HG02943 (cell line): Measurements from ENCODE around the gene ALDH1A3.
A peak's percentile ranks its signal among the peaks of the same experiment; 100 is the strongest.

Experiments
- ATAC-seq: cut with Tn5 transposase; IDR thresholded peaks from one replicate; pipeline ENCODE4 v1.9.1; 2021; ENCODE audit warnings: mild to moderate bottlenecking, low read depth, moderate library complexity; ENCODE audit not compliant: unreplicated experiment

The ALDH1A3 gene

DNA sequence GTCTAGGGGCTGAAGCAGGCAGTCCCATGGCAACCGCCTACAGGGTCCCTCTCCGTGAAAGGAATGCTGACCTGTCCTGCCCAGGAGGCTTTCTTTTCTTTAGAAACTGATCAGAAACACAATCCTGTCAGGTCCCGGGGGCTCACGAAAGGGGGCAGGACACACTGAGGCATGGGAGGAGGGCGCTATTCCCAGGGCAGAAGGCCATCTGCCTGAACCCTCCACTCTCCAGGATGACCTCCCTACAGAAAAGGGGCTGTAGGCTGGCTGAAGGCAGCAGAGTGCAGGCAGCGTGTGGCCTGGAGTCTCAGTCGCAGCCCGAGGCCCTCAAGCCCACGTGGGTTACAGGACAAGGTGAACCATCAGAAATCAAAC lies 21.2 kb downstream of the ALDH1A3 start:
- no peak for ATAC-seq

- no peak for ATAC-seq
These were observed 21.7 kb downstream of the ALDH1A3 start for GRCh38 chr15:100901296-100901695.

- ATAC-seq, result no peak
These were observed 22.2 kb downstream of the ALDH1A3 start for GRCh38 chr15:100901702-100902435.

GRCh38 chr15:100902436-100903167 lies 23.0 kb downstream of the ALDH1A3 start:
- no peak for ATAC-seq

- ATAC-seq, result no peak
These were observed 23.5 kb downstream of the ALDH1A3 start for GRCh38 chr15:100903168-100903554.

DNA sequence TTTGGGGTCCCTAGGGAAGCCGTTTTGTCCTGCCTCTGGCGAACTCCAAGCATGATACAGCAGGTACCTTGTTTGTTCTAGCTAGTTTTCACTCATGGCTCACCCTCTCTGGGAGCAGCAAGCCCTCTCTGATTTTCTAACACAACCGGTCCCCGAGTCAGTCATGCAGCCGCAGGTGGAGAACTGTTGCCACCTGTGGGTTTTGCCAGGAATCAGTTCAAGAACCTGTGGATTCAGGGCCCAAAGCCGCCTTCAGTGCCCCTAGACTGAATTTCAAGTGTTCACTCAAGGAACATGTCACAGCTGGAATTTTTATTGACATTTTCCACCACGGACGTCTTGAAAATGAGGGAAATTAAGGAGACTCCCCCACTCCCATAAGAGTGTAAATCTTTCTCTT lies 26.2 kb downstream of the ALDH1A3 start:
- no peak for ATAC-seq

- no peak for ATAC-seq
These were observed 28.8 kb downstream of the ALDH1A3 start for GRCh38 chr15:100908466-100908865.

DNA sequence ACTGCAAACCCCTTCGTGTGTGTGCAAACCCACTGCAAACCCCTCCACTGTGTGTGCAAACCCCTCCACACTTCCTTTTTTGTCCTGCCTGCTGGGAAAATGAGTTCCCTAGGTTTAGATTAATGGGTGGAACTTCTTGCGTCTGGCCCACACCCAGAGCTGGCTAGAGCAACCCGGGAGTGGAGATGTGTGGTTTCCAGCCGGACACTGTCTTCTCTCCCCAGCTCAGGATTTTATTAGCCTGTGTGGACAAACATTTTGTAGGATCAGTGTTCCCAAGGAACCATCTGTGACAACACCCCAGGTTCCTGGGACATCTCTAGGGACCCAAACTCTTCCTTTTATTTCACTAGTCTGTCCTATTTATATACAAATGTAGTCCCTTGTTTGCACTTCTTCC lies 29.9 kb downstream of the ALDH1A3 start:
- no peak for ATAC-seq

DNA sequence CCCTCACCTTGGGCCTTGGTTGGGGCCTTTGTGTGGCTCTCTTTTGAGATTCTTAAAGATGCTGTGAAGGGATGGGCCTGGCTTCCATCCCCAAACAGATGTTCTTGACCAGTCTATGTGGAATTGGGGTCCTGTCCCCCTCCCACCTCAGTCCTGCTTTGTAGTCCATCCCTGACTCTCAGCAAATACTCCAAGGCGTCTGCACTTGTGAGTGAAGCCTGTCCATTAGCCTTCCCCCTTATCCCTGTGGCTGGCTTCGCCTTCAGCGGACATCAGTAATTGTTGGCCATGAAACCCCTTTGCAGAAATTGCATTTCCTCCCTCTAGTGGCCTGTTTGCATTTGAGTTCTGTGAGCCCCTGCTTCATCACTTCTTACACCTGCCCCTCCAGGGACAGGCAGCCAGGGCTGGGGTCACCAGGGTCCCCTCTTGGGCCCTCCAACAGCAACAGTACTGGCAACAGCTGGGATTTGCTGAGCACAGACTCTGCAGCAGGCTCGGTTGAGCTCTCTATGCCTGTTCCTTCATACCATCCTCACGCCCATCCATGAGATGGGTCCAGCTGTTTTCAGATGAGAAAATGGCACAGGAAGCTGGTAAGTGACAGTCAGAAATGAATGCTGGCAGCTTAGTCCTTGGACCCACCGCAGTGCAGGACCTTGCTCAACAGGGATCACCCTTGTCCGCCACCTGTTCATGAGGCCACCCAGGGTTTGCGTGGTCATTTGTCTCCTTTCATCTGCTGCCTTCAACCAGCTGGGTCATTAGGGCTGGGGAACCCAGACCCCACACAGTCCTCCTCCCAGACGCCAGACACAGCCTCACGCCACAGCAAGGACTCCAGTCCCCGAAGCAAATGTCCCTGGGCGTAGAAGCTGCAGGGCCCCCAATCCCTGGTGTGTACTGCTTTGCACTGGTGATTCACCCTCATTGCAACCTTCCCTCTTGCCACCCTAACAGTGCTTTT lies 30.6 kb downstream of the ALDH1A3 start:
- ATAC-seq, result no peak

DNA sequence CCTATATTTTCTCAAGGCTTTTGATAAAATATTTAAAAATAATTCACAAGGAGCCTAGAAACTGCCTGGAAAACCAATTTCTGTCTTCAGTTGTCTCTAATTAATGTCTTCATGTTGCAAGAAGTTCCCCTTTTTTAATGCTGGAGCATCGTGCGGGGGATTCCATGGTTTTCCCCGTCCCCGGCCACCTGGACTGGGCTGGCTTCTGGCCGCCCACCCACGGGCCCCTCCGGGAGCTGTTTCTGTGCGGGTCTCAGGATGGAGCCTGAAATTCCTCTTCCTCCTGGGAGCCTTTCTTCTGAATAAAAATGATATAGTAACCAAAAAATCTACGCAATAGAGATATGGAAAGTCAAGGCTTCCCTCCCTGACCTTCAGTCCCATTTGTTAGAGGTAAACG lies 31.5 kb downstream of the ALDH1A3 start:
- no peak for ATAC-seq

DNA sequence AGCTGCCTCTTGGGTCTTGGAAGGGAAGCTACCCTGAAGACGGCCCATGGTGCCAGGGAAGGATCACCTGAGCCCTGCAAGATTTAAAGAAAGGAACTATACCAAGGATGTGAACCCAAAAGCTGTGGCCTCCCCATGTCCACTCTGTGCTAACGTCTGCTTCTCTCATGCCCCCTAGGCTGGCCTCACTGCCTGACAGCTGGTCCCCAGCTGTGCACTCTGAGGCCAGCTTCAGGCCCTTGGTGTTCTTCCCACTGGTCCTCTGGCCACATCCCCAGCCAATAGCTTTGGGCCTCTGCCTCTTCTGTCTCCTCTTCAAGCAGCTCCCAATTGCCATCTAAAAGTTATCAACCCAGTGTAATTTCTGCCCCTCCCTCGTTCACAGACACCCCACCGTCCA lies 34.3 kb downstream of the ALDH1A3 start:
- no peak for ATAC-seq

GRCh38 chr15:100914876-100915275 lies 35.2 kb downstream of the ALDH1A3 start:
- ATAC-seq, result no peak

DNA sequence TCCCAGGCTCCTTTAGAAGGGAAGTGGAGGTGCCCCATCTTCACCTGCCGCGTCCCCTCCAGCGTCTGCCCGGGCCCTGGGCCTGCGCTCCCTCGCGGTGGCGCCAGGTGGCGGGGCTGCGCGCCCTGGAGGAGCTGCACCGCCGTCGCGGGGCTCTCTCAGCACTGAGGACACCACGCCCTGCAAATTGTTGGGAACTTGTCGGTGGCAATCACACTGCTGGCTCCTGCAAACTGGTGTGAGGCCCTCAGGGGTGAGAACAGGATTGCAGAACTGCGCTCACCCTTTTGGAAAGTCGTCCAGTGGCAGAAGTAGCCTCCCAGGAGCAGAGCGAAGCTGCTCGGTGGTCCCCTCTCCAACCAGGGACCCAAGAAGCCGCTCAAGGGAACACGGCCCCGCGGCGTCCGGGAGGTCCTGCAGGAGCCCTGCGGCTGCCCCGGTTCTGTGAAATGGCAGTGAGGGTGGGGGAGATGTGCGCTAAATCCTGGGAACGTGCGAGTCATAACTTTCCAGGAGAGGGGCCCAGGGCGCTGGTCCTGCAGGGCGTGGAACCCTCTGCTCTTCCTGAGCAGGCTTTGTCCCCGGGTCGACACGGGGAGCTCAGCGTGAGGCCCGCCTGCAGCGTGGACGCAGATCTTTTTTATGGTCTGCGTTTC lies 38.5 kb downstream of the ALDH1A3 start:
- ATAC-seq, result peak; percentile 56

DNA sequence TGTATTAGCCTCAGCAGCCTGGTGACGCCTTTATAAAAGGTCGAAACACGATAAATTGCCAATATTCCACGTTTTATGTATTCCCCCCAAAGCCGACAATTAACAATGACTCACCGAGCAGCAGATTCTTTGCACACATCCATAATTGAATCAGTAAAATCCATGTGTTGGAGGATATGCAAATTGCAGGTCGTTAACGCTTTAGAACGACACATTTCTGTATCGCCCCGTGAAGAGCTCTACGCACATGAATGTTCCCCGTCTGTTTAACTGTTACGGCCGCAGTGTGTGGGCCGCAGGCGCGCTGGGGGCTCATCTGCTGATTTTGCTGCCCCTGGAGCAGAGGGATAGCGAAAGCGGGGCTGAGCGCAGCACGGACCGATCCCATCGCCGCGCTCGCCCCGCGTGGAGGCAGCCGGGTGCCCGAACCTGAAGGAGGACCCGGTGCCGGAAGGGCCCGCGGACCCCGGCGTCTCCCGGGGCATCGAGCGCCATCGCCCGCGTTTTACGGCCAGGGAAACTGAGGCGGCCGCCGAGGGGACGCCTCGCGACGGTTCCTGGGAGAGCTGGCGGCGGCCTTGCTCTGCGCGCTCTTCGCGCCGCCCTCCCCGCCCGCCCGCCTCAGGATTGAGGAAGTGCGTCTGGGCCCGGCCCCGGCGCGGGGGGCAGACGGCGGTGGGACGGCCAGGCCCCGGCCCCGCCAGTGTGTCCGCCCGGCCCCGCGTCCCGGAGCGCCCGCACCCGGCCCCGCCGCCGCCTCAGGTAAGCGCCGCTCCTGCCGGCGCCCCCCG lies 39.3 kb downstream of the ALDH1A3 start, which contains the start of gene LRRK1:
LRRK1 (plus strand) TSS at position 668 of the 791 bp plus-strand sequence. CDS start 5,276 bp downstream, outside the sequence.
- ATAC-seq, result no peak

DNA sequence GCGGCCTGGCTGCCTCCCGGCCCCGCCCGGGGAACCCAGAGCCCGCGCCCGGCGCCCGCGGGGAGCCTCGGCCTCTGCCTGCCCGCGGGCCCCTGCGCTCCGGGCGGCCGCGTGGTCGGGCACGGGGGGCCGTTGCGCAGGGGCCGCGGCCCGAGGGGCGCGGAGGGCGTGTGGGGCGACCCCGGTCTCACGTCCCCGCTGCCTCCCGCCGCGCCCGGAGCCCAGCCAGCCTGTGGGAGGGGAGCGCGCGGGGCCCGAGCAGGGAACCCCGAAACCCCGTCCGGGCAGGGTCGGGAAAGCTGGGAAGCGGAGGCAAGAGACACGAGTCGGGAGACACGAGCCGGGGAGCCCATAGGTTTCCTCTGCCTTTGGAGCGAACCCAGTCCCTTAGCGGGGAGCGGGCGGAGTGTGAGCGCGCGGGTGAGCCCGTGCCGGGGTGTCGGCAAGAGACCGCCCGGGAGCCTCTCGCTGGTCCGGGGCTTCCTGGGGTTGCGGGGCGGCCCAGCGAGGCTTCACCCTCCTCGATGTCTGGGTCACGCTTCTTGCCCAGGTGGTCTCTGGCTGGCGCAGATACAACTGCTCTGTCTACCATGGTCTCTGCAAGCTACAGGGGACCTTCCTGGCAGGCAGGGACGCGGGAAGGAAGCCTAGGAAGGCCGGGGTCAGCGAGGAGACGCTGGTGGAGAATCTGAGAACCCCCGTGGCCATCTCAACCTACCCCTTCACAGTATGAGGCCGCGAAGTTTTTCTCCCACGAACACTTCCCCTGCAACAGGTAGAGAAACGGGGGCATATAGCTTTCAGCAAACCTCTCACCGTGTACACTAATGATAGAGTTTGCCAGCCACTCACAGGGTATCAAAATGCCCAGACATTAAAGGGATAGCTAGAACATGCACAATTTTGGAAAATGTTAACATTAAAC lies 40.1 kb downstream of the ALDH1A3 start:
- ATAC-seq, result no peak

- ATAC-seq, result no peak
These were observed 41.0 kb downstream of the ALDH1A3 start for GRCh38 chr15:100920516-100921135.

DNA sequence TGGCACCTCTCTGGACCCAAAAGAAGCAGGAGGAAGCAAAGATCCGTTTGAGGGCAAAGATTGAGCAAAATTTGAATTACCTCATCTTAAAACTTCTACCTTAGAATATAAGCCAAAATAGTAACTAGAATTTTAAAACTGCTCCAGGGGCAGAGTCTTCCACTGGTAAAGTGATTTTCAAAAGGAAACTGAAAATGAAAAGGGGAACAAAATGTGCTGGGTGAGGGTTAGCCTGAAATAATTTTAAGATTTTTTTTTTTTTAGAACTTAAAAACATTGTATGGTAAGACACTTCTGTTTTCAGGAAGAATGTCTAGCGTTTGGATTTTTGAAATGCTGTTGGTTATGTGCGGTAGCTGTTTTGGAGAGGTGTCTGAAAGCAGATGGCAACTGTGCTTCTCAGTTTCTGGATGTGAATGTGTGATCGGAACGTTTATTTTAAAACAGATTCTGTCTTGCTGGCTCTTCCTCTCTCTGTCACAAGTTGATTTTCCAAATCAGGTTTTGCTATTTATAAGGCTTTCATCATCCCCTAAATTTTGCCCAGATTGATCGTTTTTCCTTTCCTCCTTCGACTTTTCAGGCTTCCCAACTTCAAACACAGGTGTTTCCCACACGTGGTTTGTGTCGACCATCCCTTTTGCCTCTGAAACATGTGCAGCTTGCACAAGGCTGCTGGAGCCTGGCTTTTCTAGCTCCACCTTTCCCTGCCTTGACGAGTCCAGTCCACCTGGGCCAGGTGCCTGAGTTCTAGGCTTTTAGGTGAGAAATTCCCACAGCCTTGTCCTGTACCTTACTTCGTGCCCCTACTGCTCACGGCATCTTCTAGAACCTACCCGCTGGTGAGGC lies 42.8 kb downstream of the ALDH1A3 start:
- no peak for ATAC-seq
